ENCODE measurements around the gene DUSP1. TPM values are rescaled to one million over a fixed set of nuclear protein-coding genes. Genes with fewer than 3 reads are reported as not detected.
A peak's percentile ranks its signal among the peaks of the same experiment; 100 is the strongest.

The DUSP1 gene
- total RNA-seq, 1 donor = 3,538 TPM

- Histone ChIP-seq H3K27me3 (ENCODE audit: insufficient read depth, low read length) (no peaks in the 10 kb centered on the region), H3K9me3 (ENCODE audit: low read depth, low read length) (no peaks in the 10 kb centered on the region), H3K4me1 (ENCODE audit: insufficient read depth, low read length) (peaks cover 78% of the 10 kb centered on the region), H3K4me3 (ENCODE audit: low read length) (no peak overlapping the region)
Observed at GRCh38 chr5:172774561-172775315, 3.7 kb upstream of the DUSP1 start.

GRCh38 chr5:172773481-172774469 is 2.8 kb upstream of the DUSP1 start:
- Histone ChIP-seq H3K27me3 (ENCODE audit: insufficient read depth, low read length) (no peaks in the 10 kb centered on the region), H3K9me3 (ENCODE audit: low read depth, low read length) (no peaks in the 10 kb centered on the region), H3K4me1 (ENCODE audit: insufficient read depth, low read length) (peaks cover 85% of the 10 kb centered on the region), H3K4me3 (ENCODE audit: low read length) (no peak overlapping the region)

GRCh38 chr5:172772112-172772906 is 1.3 kb upstream of the DUSP1 start:
- Histone ChIP-seq H3K4me3 (ENCODE audit: low read length) (peak overlapping the region; percentile 62), H3K9me3 (ENCODE audit: low read depth, low read length) (no peaks in the 10 kb centered on the region), H3K27me3 (ENCODE audit: insufficient read depth, low read length) (no peaks in the 10 kb centered on the region), H3K4me1 (ENCODE audit: insufficient read depth, low read length) (peaks cover 80% of the 10 kb centered on the region)

GRCh38 chr5:172771439-172772111 is 580 bp upstream of the DUSP1 start:
- peak overlapping the region; percentile 62 for H3K4me3 ChIP-seq (ENCODE audit: low read length)
- H3K4me1 ChIP-seq (ENCODE audit: insufficient read depth, low read length) = peaks cover 74% of the 10 kb centered on the region

GRCh38 chr5:172770374-172770674 is 671 bp downstream of the DUSP1 start:
- Histone ChIP-seq H3K9me3 (ENCODE audit: low read depth, low read length) (no peaks in the 10 kb centered on the region), H3K27me3 (ENCODE audit: insufficient read depth, low read length) (no peaks in the 10 kb centered on the region), H3K4me1 (ENCODE audit: insufficient read depth, low read length) (peaks cover 75% of the 10 kb centered on the region), H3K4me3 (ENCODE audit: low read length) (peak overlapping the region; percentile 72)

More at GRCh38 chr5:172771439-172772111, 580 bp upstream of the DUSP1 start:
- no peaks in the 10 kb centered on the region for H3K27me3 ChIP-seq (ENCODE audit: insufficient read depth, low read length)
- no peaks in the 10 kb centered on the region for H3K9me3 ChIP-seq (ENCODE audit: low read depth, low read length)

- H3K9me3 ChIP-seq (ENCODE audit: low read depth, low read length) = no peaks in the 10 kb centered on the region
- peak overlapping the region; percentile 72 for H3K4me3 ChIP-seq (ENCODE audit: low read length)
- no peaks in the 10 kb centered on the region for H3K27me3 ChIP-seq (ENCODE audit: insufficient read depth, low read length)
- peaks cover 73% of the 10 kb centered on the region for H3K4me1 ChIP-seq (ENCODE audit: insufficient read depth, low read length)
Observed at GRCh38 chr5:172769616-172770373, 1.2 kb downstream of the DUSP1 start.

GRCh38 chr5:172769342-172769615 is 1.7 kb downstream of the DUSP1 start:
- no peaks in the 10 kb centered on the region for H3K9me3 ChIP-seq (ENCODE audit: low read depth, low read length)
- peaks cover 73% of the 10 kb centered on the region for H3K4me1 ChIP-seq (ENCODE audit: insufficient read depth, low read length)

GRCh38 chr5:172768573-172769341 is 2.2 kb downstream of the DUSP1 start:
- no peaks in the 10 kb centered on the region for H3K9me3 ChIP-seq (ENCODE audit: low read depth, low read length)
- H3K27me3 ChIP-seq (ENCODE audit: insufficient read depth, low read length) = no peaks in the 10 kb centered on the region

More at GRCh38 chr5:172769342-172769615, 1.7 kb downstream of the DUSP1 start:
- Histone ChIP-seq H3K27me3 (ENCODE audit: insufficient read depth, low read length) (no peaks in the 10 kb centered on the region), H3K4me3 (ENCODE audit: low read length) (peak overlapping the region; percentile 72)

GRCh38 chr5:172768098-172768572 is 2.9 kb downstream of the DUSP1 start:
- H3K4me1 ChIP-seq (ENCODE audit: insufficient read depth, low read length) = peaks cover 70% of the 10 kb centered on the region
- no peaks in the 10 kb centered on the region for H3K9me3 ChIP-seq (ENCODE audit: low read depth, low read length)
- peak overlapping the region; percentile 72 for H3K4me3 ChIP-seq (ENCODE audit: low read length)
- no peaks in the 10 kb centered on the region for H3K27me3 ChIP-seq (ENCODE audit: insufficient read depth, low read length)

More at GRCh38 chr5:172768573-172769341, 2.2 kb downstream of the DUSP1 start:
- Histone ChIP-seq H3K4me3 (ENCODE audit: low read length) (peak overlapping the region; percentile 72), H3K4me1 (ENCODE audit: insufficient read depth, low read length) (peaks cover 73% of the 10 kb centered on the region)

GRCh38 chr5:172766287-172767108 is 4.5 kb downstream of the DUSP1 start:
- peaks cover 57% of the 10 kb centered on the region for H3K4me1 ChIP-seq (ENCODE audit: insufficient read depth, low read length)
- H3K27me3 ChIP-seq (ENCODE audit: insufficient read depth, low read length) = no peaks in the 10 kb centered on the region
- no peak overlapping the region for H3K4me3 ChIP-seq (ENCODE audit: low read length)
- no peaks in the 10 kb centered on the region for H3K9me3 ChIP-seq (ENCODE audit: low read depth, low read length)

GRCh38 chr5:172765766-172766286 is 5.2 kb downstream of the DUSP1 start:
- Histone ChIP-seq H3K4me3 (ENCODE audit: low read length) (no peak overlapping the region), H3K27me3 (ENCODE audit: insufficient read depth, low read length) (no peaks in the 10 kb centered on the region), H3K4me1 (ENCODE audit: insufficient read depth, low read length) (peaks cover 57% of the 10 kb centered on the region), H3K9me3 (ENCODE audit: low read depth, low read length) (no peaks in the 10 kb centered on the region)

Measured in mononuclear cell (primary cell).